H9 (cell line): Measurements from ENCODE around the gene LOXL1. TPM values are rescaled to one million over a fixed set of nuclear protein-coding genes. Genes with fewer than 3 reads are reported as not detected.

Source experiments
- DNase-seq: peaks from one replicate; pipeline ENCODE4 v3.0.0-alpha.2; 2017
- H2AFZ ChIP-seq: one replicate; pipeline ENCODE4 v1.6.1; 2013; ENCODE audit warnings: mild to moderate bottlenecking, low read length, control low read depth, moderate library complexity
- H2AK5ac ChIP-seq: 2 replicates; pipeline ENCODE4 v1.6.1; 2013; ENCODE audit warnings: low read length, control low read depth, mixed read lengths; ENCODE audit not compliant: insufficient read length
- H2BK120ac ChIP-seq: one replicate; pipeline ENCODE4 v1.6.1; 2013; ENCODE audit warnings: low read depth, mild to moderate bottlenecking, low read length, control low read depth, inconsistent platforms; ENCODE audit not compliant: poor library complexity, severe bottlenecking
- H2BK12ac ChIP-seq: 2 replicates; pipeline ENCODE4 v1.6.1; 2013; ENCODE audit warnings: low read length, control low read depth, mixed read lengths, low read depth; ENCODE audit not compliant: insufficient read length
- H2BK15ac ChIP-seq: 2 replicates; pipeline ENCODE4 v1.6.1; 2013; ENCODE audit warnings: low read depth, low read length, control low read depth
- H2BK20ac ChIP-seq: one replicate; pipeline ENCODE4 v1.6.1; 2013; ENCODE audit warnings: low read depth, mild to moderate bottlenecking, low read length, control low read depth, inconsistent platforms; ENCODE audit not compliant: poor library complexity, severe bottlenecking
- H2BK5ac ChIP-seq: 2 replicates; pipeline ENCODE4 v1.6.1; 2013; ENCODE audit warnings: low read length, control low read depth, mixed read lengths; ENCODE audit not compliant: insufficient read length
- H3K14ac ChIP-seq: 2 replicates; pipeline ENCODE4 v1.6.1; 2013; ENCODE audit warnings: low read length, control low read depth; ENCODE audit not compliant: insufficient read depth
- H3K18ac ChIP-seq: 2 replicates; pipeline ENCODE4 v1.6.1; 2013; ENCODE audit warnings: low read depth, mild to moderate bottlenecking, mixed read lengths, low read length, control low read depth; ENCODE audit not compliant: insufficient read length
- H3K23ac ChIP-seq: 2 replicates; pipeline ENCODE4 v1.6.1; 2013; ENCODE audit warnings: low read length, control low read depth, mixed read lengths, low read depth; ENCODE audit not compliant: insufficient read length
- H3K23me2 ChIP-seq: 2 replicates; pipeline ENCODE4 v1.6.1; 2013; ENCODE audit warnings: low read depth, mild to moderate bottlenecking, mixed read lengths, low read length, control low read depth; ENCODE audit not compliant: insufficient read length, poor library complexity, severe bottlenecking
- H3K27ac ChIP-seq: 2 replicates; pipeline ENCODE4 v1.5.1; 2013; ENCODE audit warnings: low read length, control low read depth, mixed read lengths, low read depth; ENCODE audit not compliant: insufficient read length
- H3K27me3 ChIP-seq: 2 replicates; pipeline ENCODE4 v1.6.1; 2013; ENCODE audit warnings: low read length, control low read depth, inconsistent platforms; ENCODE audit not compliant: insufficient read depth
- H3K4ac ChIP-seq: 2 replicates; pipeline ENCODE4 v1.6.1; 2013; ENCODE audit warnings: low read depth, mild to moderate bottlenecking, control low read depth, inconsistent platforms, low read length, moderate library complexity
- H3K4me1 ChIP-seq: 2 replicates; pipeline ENCODE4 v1.6.1; 2013; ENCODE audit warnings: low read length, control low read depth, inconsistent platforms; ENCODE audit not compliant: insufficient read depth
- H3K4me2 ChIP-seq: 2 replicates; pipeline ENCODE4 v1.6.1; 2013; ENCODE audit warnings: low read length, control low read depth, mixed read lengths; ENCODE audit not compliant: insufficient read length, insufficient read depth
- H3K56ac ChIP-seq: 2 replicates; pipeline ENCODE4 v1.6.1; 2013; ENCODE audit warnings: low read depth, mild to moderate bottlenecking, mixed read lengths, low read length, control low read depth; ENCODE audit not compliant: insufficient read length
- H3K79me1 ChIP-seq: 2 replicates; pipeline ENCODE4 v1.6.1; 2013; ENCODE audit warnings: low read depth, mild to moderate bottlenecking, moderate library complexity, low read length, control low read depth, inconsistent platforms; ENCODE audit not compliant: insufficient read depth, poor library complexity, severe bottlenecking
- H3K79me2 ChIP-seq: 2 replicates; pipeline ENCODE4 v1.6.1; 2013; ENCODE audit warnings: low read length, control low read depth, inconsistent platforms; ENCODE audit not compliant: insufficient read depth
- H3K9ac ChIP-seq: 2 replicates; pipeline ENCODE4 v1.6.1; 2013; ENCODE audit warnings: low read length, control low read depth, mixed read lengths; ENCODE audit not compliant: insufficient read length; ENCODE audit errors: extremely low read depth
- H3K9me3 ChIP-seq: one replicate; pipeline ENCODE4 v1.6.1; 2013; ENCODE audit warnings: low read depth, low read length, inconsistent platforms; ENCODE audit not compliant: control insufficient read depth
- H3T11ph ChIP-seq: one replicate; pipeline ENCODE4 v1.6.1; 2013; ENCODE audit warnings: mild to moderate bottlenecking, low read length, control low read depth, inconsistent platforms
- H4K20me1 ChIP-seq: one replicate; pipeline ENCODE4 v1.6.1; 2013; ENCODE audit not compliant: control insufficient read depth, insufficient read length, insufficient read depth
- H4K5ac ChIP-seq: 2 replicates; pipeline ENCODE4 v1.6.1; 2013; ENCODE audit warnings: low read depth, mild to moderate bottlenecking, mixed read lengths, low read length, control low read depth; ENCODE audit not compliant: insufficient read length
- H4K8ac ChIP-seq: replicated peaks from 2 replicates; pipeline ENCODE4 v1.6.1; 2013; ENCODE audit warnings: low read length, control low read depth, mixed read lengths, low read depth; ENCODE audit not compliant: insufficient read length
- H4K91ac ChIP-seq: 2 replicates; pipeline ENCODE4 v1.6.1; 2013; ENCODE audit warnings: low read depth, mild to moderate bottlenecking, moderate library complexity, mixed read lengths, low read length, control low read depth; ENCODE audit not compliant: insufficient read length
- H3K27ac Mint-ChIP-seq, 3 experiments: 2 replicates in 2 of 3; 3 replicates in 1 of 3; pipeline ENCODE4 v1.8.0; 2020 to 2021; ENCODE audit warnings: mixed read lengths in 3 of 3, mild to moderate bottlenecking in 1 of 3, moderate library complexity in 1 of 3
- H3K27me3 Mint-ChIP-seq: 2 replicates; pipeline ENCODE4 v1.8.0; 2021; ENCODE audit warnings: low read depth, mild to moderate bottlenecking, moderate library complexity, mixed read lengths
- H3K36me3 Mint-ChIP-seq, 3 experiments: 2 replicates in 2 of 3; 3 replicates in 1 of 3; pipeline ENCODE4 v1.8.0; 2020 to 2021; ENCODE audit warnings: low read depth in 3 of 3, mixed read lengths in 3 of 3; ENCODE audit not compliant: insufficient read depth in 1 of 3
- H3K4me1 Mint-ChIP-seq, 2 experiments: 2 replicates each; pipeline ENCODE4 v1.8.0; 2020; ENCODE audit warnings: mixed read lengths in 2 of 2
- H3K4me3 Mint-ChIP-seq, 2 experiments: 2 replicates in 1 of 2; 3 replicates in 1 of 2; pipeline ENCODE4 v1.8.0; 2020 to 2021; ENCODE audit warnings: mild to moderate bottlenecking in 2 of 2, mixed read lengths in 2 of 2, moderate library complexity in 1 of 2
- H3K9me3 Mint-ChIP-seq, 2 experiments: 2 replicates in 1 of 2; 3 replicates in 1 of 2; pipeline ENCODE4 v1.8.0; 2020; ENCODE audit warnings: mild to moderate bottlenecking in 2 of 2, mixed read lengths in 2 of 2, moderate library complexity in 1 of 2
- CTCF ChIP-seq: fragments of 200-600 bp; sonication (generic); conservative IDR thresholded peaks from 3 replicates; pipeline ENCODE4 v1.8.0; 2021; ENCODE audit warnings: antibody characterized with exemption, mild to moderate bottlenecking
- WGBS: extraction: QIAGEN DNeasy Blood & Tissue Kit; methylation state at CpG from one replicate; pipeline ENCODE4 v1.1.7; 2013; ENCODE audit warnings: missing lambda C conversion rate, low lambda C conversion rate, mixed read lengths; ENCODE audit not compliant: insufficient read length; ENCODE audit errors: extremely low coverage; 5-methylcytosine and 5-hydroxymethylcytosine counted together
- total RNA-seq: library from RNA; stranded (reverse); gene quantifications from 2 replicates; pipeline ENCODE4 v1.2.1, GENCODE V29; 2021

The LOXL1 gene
- total RNA-seq, 1 experiment from 2014 or later, result 9.1 TPM

DNA sequence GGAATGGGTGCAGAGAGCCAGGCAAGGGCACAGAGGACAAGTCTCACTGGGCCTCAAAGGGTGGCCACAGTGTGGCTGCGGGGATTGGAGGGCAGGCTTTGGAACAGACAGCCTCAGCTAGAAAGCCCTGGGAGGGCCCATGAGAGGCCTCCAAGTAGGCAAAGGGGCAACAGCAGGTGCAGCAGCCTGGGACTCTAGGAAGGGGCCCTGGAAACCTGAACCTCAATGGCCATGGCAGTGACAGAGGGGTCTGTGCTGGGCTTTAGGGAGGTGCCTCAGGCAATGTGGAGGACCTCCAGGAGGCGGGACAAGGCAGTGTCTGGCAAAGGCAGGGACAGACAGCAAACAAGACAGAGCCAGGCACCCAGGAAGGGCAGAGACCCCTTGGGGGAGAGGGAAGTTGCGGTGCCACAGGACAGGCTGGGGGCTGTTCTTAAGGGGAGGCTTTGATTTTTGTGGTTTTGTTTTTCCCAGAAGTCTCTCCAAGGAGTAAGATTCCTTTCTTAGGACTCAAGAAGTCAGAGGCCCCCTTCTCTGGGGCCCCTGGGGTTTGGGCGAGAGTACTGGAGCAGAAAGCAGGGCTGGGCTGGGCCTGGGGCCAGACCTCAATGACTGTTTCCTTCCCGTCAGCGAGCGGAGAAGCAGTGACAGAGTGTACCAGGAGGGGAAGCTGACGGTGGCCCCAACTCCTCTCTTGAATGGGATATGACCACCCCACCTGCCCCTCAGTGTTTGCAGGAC, 56.1 kb downstream of the LOXL1 start:
- H3K79me2 ChIP-seq, result no peaks in the 10 kb centered on the region
- H3T11ph ChIP-seq, result no peak overlapping the region
- H3K18ac ChIP-seq, result no peak overlapping the region
- H2BK120ac ChIP-seq, result no peak overlapping the region
- H3K14ac ChIP-seq, result no peak overlapping the region; the same call in 1 of the 2 replicates
- no peak overlapping the region for H3K56ac ChIP-seq
- no peaks in the 10 kb centered on the region for H3K4me1 ChIP-seq
- H3K27ac ChIP-seq, result no peak overlapping the region
- no peak overlapping the region for H2BK20ac ChIP-seq
- H4K91ac ChIP-seq, result no peak overlapping the region
- H3K9me3 Mint-ChIP-seq, result no peaks in the 10 kb centered on the region
- H2BK5ac ChIP-seq, result no peak overlapping the region
- H3K9me3 ChIP-seq, result no peaks in the 10 kb centered on the region
- no CpG with 5 or more reads among the region's 8 CpGs for WGBS
- no peak overlapping the region for H2BK15ac ChIP-seq
- H4K5ac ChIP-seq, result no peak overlapping the region
- no peak for TF ChIP-seq CTCF
- DNase-seq, result no peak
- no peaks in the 10 kb centered on the region for H3K36me3 Mint-ChIP-seq
- H2BK12ac ChIP-seq, result no peak overlapping the region
- no peaks in the 10 kb centered on the region for H3K27me3 ChIP-seq
- H3K79me1 ChIP-seq, result no peaks in the 10 kb centered on the region
- no peak overlapping the region for H2AK5ac ChIP-seq
- H3K27ac Mint-ChIP-seq, result no peak overlapping the region; a peak in 1 of 7 replicates
- H4K20me1 ChIP-seq, result no peaks in the 10 kb centered on the region
- H3K4me2 ChIP-seq, result no peak overlapping the region
- no peak overlapping the region for H3K4ac ChIP-seq
- peaks cover 3 to 7% of the 10 kb centered on the region in 2 experiments; a peak in 3 of 4 replicates for H3K4me1 Mint-ChIP-seq
- peaks cover 8% of the 10 kb centered on the region for H3K27me3 Mint-ChIP-seq
- no peak overlapping the region for H2AFZ ChIP-seq
- H3K9ac ChIP-seq, result no peak overlapping the region
- no peak overlapping the region for H3K23ac ChIP-seq
- H4K8ac ChIP-seq, result no peak overlapping the region
- H3K4me3 Mint-ChIP-seq, result no peak overlapping the region
- no peaks in the 10 kb centered on the region for H3K23me2 ChIP-seq
